Transverse colon (tissue), 3 donors: ENCODE measurements around the gene NAA60.

Experiments
- EP300 ChIP-seq: sonication (generic); formaldehyde crosslinking; IDR thresholded peaks from one replicate; pipeline ENCODE4 v1.6.1; 2017; ENCODE audit warnings: antibody characterized with exemption, low read depth
- TF ChIP-seq, protein P1 (sequence below), 5 experiments: fragments of 200-600 bp in 3 of 5; fragments of 450-650 bp in 2 of 5; sonication (generic) in 3 of 5; IDR thresholded peaks; 1 replicate in 2 of 5; 2 replicates in 3 of 5; pipeline ENCODE4 v1.5.1; 2016 to 2017; ENCODE audit warnings: antibody characterized with exemption in 5 of 5, inconsistent platforms in 3 of 5, mild to moderate bottlenecking in 2 of 5, moderate library complexity in 1 of 5

DNA sequence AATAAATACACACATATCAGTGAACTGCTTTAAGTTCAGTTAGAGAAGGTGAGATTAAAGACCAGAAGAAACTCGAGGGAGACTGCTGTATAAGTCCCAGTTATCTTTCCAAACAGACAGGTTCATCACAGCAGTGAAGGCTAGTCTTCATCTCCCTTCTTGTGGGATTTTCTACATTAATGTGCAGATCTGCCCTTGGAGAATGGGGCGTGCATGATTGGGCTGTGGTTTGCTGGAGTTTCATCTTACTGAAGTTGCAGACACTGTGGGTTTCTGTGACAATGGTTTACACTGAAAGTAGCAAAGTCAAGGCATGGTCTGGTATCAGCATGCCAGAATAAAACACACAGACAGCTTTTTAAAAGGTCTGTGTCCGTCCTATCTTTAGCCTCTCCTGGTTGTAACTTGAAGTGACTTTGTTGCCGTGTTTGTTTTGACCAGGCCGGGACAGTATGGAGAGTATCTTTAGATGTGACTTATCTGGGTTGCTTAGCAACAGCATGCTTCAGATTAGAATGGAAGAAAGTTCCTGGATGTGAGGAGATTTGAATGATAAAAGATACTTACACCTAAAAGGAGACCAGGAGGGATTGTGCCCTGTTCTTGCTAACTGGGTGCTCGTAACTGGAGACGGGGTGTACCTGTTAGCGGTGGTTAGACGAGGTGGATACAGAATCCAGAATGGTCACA, 16.1 kb downstream of the NAA60 start:
- TF ChIP-seq EP300 = no peak
- TF ChIP-seq, protein P1, sequence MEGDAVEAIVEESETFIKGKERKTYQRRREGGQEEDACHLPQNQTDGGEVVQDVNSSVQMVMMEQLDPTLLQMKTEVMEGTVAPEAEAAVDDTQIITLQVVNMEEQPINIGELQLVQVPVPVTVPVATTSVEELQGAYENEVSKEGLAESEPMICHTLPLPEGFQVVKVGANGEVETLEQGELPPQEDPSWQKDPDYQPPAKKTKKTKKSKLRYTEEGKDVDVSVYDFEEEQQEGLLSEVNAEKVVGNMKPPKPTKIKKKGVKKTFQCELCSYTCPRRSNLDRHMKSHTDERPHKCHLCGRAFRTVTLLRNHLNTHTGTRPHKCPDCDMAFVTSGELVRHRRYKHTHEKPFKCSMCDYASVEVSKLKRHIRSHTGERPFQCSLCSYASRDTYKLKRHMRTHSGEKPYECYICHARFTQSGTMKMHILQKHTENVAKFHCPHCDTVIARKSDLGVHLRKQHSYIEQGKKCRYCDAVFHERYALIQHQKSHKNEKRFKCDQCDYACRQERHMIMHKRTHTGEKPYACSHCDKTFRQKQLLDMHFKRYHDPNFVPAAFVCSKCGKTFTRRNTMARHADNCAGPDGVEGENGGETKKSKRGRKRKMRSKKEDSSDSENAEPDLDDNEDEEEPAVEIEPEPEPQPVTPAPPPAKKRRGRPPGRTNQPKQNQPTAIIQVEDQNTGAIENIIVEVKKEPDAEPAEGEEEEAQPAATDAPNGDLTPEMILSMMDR (IDR thresholded peaks at IDR 0.05) = no peak
